D721Med (cell line): ENCODE results near the gene LINGO1.

ENCODE experiments used
- DNase-seq: peaks from one replicate; pipeline ENCODE4 v3.0.0; 2011; ENCODE audit warnings: low spot score; ENCODE audit not compliant: insufficient read length
- FAIRE-seq: peaks from 2 replicates; lab custom pipeline; 2011; peaks lifted over from hg19 to GRCh38; lab: Jason Lieb, UNC
- TF ChIP-seq, protein P1 (sequence below): IDR thresholded peaks from 2 replicates; pipeline ENCODE4 v1.5.1; 2012; ENCODE audit warnings: mild to moderate bottlenecking, control low read depth; ENCODE audit not compliant: insufficient read depth; ENCODE audit errors: missing control alignments

The LINGO1 gene

DNA sequence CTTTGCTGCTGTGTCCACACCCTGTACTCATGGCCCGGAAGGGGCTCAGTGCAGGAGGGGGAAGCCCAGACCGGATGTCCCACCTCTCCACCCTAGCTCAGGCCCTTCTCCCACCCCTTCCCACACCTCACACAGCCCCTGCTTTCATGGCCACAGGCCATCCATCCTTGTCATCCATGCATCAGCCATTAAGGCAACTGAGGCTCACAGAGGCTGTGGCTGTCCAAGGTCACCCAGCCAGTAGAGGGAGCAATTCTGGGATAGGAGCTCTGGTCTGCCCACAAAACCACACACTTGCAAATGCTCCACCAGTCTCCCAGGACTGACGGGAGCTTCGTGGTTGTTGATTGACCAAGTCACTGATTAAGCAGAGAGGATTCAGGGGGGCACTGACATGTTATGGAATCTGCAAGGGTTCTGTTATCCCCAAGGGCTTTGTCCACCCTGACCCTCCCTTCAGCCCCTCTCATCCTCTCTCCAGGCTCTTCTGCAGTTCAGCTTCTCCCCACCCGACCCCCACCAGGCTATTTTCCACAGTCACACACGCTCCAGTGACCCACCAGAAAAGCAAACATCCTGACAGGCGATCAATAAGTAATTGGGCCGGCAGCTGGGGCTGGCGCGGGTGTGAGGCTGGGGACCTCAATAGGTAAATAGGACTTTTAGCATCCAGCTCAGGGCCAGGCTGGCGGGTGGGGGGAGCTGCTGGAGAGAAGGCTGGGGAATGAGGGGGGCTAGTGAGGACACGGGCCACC is 15.1 kb downstream of the LINGO1 start:
- TF ChIP-seq, protein P1, sequence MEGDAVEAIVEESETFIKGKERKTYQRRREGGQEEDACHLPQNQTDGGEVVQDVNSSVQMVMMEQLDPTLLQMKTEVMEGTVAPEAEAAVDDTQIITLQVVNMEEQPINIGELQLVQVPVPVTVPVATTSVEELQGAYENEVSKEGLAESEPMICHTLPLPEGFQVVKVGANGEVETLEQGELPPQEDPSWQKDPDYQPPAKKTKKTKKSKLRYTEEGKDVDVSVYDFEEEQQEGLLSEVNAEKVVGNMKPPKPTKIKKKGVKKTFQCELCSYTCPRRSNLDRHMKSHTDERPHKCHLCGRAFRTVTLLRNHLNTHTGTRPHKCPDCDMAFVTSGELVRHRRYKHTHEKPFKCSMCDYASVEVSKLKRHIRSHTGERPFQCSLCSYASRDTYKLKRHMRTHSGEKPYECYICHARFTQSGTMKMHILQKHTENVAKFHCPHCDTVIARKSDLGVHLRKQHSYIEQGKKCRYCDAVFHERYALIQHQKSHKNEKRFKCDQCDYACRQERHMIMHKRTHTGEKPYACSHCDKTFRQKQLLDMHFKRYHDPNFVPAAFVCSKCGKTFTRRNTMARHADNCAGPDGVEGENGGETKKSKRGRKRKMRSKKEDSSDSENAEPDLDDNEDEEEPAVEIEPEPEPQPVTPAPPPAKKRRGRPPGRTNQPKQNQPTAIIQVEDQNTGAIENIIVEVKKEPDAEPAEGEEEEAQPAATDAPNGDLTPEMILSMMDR: peak; percentile 35
- DNase-seq: no peak
- FAIRE-seq: no peak

- DNase-seq: no peak
- TF ChIP-seq, protein P1: no peak
- FAIRE-seq: no peak
Measured at GRCh38 chr15:77616072-77616471, 16.6 kb downstream of the LINGO1 start.

DNA sequence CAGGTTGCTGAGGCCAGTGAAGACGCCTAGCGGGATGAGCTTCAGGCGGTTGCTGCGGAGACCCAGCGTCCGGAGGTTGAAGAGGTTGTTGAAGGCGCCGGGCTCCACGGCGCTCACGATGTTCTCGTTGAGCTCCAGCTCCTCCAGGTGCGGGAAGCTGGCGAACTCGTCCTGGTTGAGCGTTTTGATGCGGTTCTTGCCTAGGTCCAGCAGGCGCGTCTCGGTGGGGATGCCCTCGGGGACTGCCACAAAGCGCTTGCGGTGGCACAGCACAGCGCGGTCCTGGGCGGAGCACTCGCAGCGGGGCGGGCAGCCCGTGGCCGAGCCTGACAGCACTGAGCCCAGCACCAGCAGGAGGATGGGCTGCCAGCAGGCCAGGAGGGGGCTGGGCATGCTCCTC is 17.2 kb downstream of the LINGO1 start:
- FAIRE-seq (no peak), DNase-seq (no peak)
- TF ChIP-seq, protein P1: no peak

DNA sequence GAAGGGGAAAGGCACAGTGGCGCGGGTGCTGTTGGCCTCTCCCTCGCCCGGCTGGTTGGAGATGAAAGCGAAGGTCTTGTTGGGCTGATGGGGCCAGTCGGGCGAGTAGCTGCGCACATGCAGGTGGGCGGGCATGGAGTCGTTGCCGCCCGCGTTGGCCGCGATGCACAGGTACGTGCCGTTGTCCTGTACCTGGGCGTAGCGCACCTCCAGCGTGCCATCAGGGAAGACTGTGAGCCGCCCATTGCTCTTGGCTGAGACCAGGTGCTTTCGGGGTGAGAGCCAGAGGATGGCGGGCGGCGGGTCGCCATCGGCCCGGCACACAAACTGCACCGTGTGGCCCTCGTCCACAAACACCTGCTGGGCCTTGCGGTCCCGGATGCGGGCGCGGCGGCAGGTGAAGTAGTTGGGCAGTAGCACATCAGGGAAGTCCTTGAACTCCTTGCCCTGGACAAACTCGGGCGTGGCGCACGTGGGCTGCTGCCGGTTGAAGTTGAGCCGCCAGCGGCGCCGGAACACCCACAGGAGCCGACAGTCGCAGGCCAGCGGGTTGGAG is 18.4 kb downstream of the LINGO1 start:
- no peak for FAIRE-seq
- TF ChIP-seq, protein P1: no peak

DNA sequence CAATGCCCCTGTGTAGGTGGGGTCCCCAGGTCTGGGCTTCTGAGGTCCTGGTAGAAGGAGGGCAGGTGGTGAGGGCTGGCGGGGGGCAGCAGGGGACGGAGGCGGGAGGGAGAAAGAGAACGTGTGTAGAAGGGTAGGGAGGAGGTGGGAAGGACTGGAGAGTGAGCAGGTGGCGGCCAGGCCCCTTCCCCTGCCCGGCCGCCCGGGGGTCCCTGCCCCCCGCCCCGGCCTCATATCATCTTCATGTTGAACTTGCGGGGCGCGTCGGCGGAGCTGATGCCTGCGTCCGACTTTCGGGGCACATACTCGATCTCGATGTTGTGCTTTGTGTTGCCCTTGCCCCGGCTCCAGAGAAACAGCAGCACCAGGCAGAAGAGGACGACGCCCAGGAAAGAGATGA is 18.9 kb downstream of the LINGO1 start:
- FAIRE-seq (no peak), DNase-seq (no peak)
- TF ChIP-seq, protein P1: no peak

More for the DNA sequence above, 18.4 kb downstream of the LINGO1 start:
- DNase-seq: no peak

- TF ChIP-seq, protein P1: no peak
- DNase-seq (no peak), FAIRE-seq (no peak)
Measured at GRCh38 chr15:77612958-77613601, 19.6 kb downstream of the LINGO1 start.
